ENCODE measurements around the gene ANKIB1.

- no peak for TF ChIP-seq EP300 (IDR thresholded peaks at IDR 0.05; ENCODE audit: borderline replicate concordance in 1 of 2, low read depth in 1 of 2, low read length in 1 of 2)
- TF ChIP-seq, protein P1, sequence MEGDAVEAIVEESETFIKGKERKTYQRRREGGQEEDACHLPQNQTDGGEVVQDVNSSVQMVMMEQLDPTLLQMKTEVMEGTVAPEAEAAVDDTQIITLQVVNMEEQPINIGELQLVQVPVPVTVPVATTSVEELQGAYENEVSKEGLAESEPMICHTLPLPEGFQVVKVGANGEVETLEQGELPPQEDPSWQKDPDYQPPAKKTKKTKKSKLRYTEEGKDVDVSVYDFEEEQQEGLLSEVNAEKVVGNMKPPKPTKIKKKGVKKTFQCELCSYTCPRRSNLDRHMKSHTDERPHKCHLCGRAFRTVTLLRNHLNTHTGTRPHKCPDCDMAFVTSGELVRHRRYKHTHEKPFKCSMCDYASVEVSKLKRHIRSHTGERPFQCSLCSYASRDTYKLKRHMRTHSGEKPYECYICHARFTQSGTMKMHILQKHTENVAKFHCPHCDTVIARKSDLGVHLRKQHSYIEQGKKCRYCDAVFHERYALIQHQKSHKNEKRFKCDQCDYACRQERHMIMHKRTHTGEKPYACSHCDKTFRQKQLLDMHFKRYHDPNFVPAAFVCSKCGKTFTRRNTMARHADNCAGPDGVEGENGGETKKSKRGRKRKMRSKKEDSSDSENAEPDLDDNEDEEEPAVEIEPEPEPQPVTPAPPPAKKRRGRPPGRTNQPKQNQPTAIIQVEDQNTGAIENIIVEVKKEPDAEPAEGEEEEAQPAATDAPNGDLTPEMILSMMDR (IDR thresholded peaks at IDR 0.05) = no peak
Measured at GRCh38 chr7:92357260-92357659, 111.5 kb downstream of the ANKIB1 start.
